GM13976 (cell line): ENCODE data around the gene ATG9A.
A peak's percentile ranks its signal among the peaks of the same experiment; 100 is the strongest.

ENCODE experiments used
- DNase-seq: peaks from one replicate; pipeline ENCODE4 v3.0.0; 2012; ENCODE audit warnings: low spot score
- CTCF ChIP-seq: IDR thresholded peaks from 2 replicates; pipeline ENCODE4 v1.5.1; 2012; ENCODE audit warnings: borderline replicate concordance, mild to moderate bottlenecking; ENCODE audit not compliant: insufficient read depth; ENCODE audit errors: extremely low read depth, missing control alignments, control extremely low read depth
- in situ Hi-C: fragments of 300-500 bp; cut with MboI; formaldehyde crosslinking; loops from one replicate; pipeline ENCODE4 v1.12.0; 2022; ENCODE audit warnings: low sequenced_read_pairs, mixed read lengths, inconsistent platforms; ENCODE audit not compliant: unreplicated experiment

Gene ATG9A

GRCh38 chr2:219223831-219224610 lies 5.4 kb downstream of the ATG9A start:
- TF ChIP-seq CTCF = no peak
- in situ Hi-C loops = no loop called here
- no peak for DNase-seq

- in situ Hi-C loops = no loop called here
Measured at GRCh38 chr2:219221957-219222518, 7.4 kb downstream of the ATG9A start.

GRCh38 chr2:219220652-219221402 lies 8.6 kb downstream of the ATG9A start:
- no peak for DNase-seq
- in situ Hi-C loops = no loop called here
- no peak for TF ChIP-seq CTCF

More at GRCh38 chr2:219221957-219222518, 7.4 kb downstream of the ATG9A start:
- TF ChIP-seq CTCF = no peak
- no peak for DNase-seq

- no peak for DNase-seq
- in situ Hi-C loops = no loop called here
- TF ChIP-seq CTCF = no peak
Measured at GRCh38 chr2:219219784-219220532, 9.5 kb downstream of the ATG9A start.

GRCh38 chr2:219218732-219219701 lies 10.4 kb downstream of the ATG9A start, which contains the start of gene ABCB6:
Gene ABCB6, minus strand, starts transcription at chr2:219218958. Its CDS starts 285 bp downstream, at chr2:219218673.
- in situ Hi-C loops = no loop called here
- no peak for TF ChIP-seq CTCF
- DNase-seq = peak; percentile 96

- in situ Hi-C loops = no loop called here
- no peak for TF ChIP-seq CTCF
- DNase-seq = peak; percentile 71
Measured at GRCh38 chr2:219218217-219218731, 11.2 kb downstream of the ATG9A start.
